Stimulated activated memory B cell treated with anti-CD40 and anti-IgM and Interleukin-4, amounts not matched to agents 10 μg/mL and 1 μg/mL and 100 μg/mL, for 72 hours (primary cell): ENCODE results near the gene RAB3B.

ENCODE experiments used
- ATAC-seq: fragments of 150-1000 bp; cut with Tn5 transposase; 2 replicates; pipeline ENCODE4 v1.10.0; 2021
- H3K27ac Mint-ChIP-seq: one replicate; pipeline ENCODE4 v1.8.0; 2022; ENCODE audit warnings: mild to moderate bottlenecking, mixed read lengths
- H3K27me3 Mint-ChIP-seq: one replicate; pipeline ENCODE4 v1.8.0; 2022; ENCODE audit warnings: mixed read lengths
- H3K36me3 Mint-ChIP-seq: one replicate; pipeline ENCODE4 v1.8.0; 2022; ENCODE audit warnings: mixed read lengths
- H3K4me1 Mint-ChIP-seq: one replicate; pipeline ENCODE4 v1.8.0; 2022; ENCODE audit warnings: mixed read lengths
- H3K4me3 Mint-ChIP-seq: one replicate; pipeline ENCODE4 v1.8.0; 2022; ENCODE audit warnings: mild to moderate bottlenecking, moderate library complexity, mixed read lengths
- H3K9me3 Mint-ChIP-seq: one replicate; pipeline ENCODE4 v1.8.0; 2022; ENCODE audit warnings: mixed read lengths

RAB3B gene

DNA sequence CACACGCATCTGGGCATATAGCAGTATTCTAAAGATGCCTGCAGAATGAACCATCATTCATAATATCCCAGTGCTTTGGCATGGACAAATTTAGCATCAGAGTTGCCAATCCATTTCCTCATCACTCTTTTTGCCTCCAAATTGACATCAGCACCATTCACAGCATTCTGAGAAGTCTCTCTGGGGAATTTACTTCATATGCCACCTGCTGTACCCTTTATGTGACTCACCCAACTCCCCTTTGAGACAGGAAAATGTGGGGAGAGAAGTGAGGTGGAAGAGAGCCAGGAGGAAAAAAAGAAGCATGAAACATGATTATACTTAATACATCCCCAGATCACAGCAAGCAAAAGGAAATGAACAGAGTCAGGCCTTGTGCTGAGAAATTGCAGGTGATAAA is 37.4 kb downstream of the RAB3B start:
- Mint-ChIP-seq H3K27me3 (no peaks in the 10 kb centered on the region), H3K4me3 (peak overlapping the region; percentile 21), H3K9me3 (peaks cover 3% of the 10 kb centered on the region), H3K4me1 (peaks cover 37% of the 10 kb centered on the region), H3K27ac (peak overlapping the region; percentile 65), H3K36me3 (no peaks in the 10 kb centered on the region)
- peak; percentile 64 for ATAC-seq

DNA sequence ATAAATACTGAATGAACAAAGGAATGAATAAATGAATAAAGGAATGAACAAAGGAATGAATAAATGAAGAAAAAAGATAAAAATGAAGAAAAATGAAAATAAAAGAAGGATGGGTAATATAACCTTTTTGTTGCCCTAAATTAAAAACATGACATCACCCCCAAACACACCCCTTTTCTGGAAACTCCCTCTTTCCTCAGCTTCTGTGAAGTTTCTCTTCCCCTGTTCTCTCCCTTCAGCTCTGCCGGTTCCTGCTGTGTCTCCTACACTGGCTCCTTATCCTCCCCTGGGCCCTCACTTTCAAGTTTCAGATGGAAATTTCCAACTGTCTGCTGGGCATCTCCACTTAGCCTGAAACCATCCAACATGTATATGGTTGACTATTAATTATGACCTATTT is 37.9 kb downstream of the RAB3B start:
- H3K27ac Mint-ChIP-seq = peak overlapping the region; percentile 65
- no peaks in the 10 kb centered on the region for H3K36me3 Mint-ChIP-seq
- peaks cover 37% of the 10 kb centered on the region for H3K4me1 Mint-ChIP-seq
- H3K4me3 Mint-ChIP-seq = peak overlapping the region; percentile 21
- peak; percentile 47 for ATAC-seq
- H3K27me3 Mint-ChIP-seq = no peaks in the 10 kb centered on the region
- peaks cover 3% of the 10 kb centered on the region for H3K9me3 Mint-ChIP-seq

DNA sequence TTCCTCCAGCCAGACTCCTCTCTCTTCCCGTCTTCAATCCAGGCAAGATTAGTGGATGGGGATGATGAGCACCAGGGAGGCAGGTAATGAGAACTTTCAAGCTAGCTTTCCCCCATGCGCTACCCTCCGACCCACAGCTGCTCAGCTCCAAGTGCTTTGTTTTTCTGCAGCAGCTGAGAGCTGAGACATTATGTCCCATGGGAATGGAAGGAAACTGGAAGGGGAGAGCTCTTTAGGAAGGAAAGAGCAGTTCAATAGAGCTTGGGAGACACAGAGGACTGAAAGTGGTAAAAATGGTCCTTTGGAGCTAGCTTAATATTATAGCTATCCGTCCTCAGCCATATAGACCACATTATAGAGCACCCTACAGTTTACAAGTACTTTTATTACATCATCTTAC is 39.8 kb downstream of the RAB3B start:
- no peak for ATAC-seq
- no peaks in the 10 kb centered on the region for H3K27me3 Mint-ChIP-seq
- H3K4me3 Mint-ChIP-seq = no peak overlapping the region
- peaks cover 27% of the 10 kb centered on the region for H3K4me1 Mint-ChIP-seq
- H3K9me3 Mint-ChIP-seq = peaks cover 3% of the 10 kb centered on the region
- no peak overlapping the region for H3K27ac Mint-ChIP-seq
- H3K36me3 Mint-ChIP-seq = no peaks in the 10 kb centered on the region

DNA sequence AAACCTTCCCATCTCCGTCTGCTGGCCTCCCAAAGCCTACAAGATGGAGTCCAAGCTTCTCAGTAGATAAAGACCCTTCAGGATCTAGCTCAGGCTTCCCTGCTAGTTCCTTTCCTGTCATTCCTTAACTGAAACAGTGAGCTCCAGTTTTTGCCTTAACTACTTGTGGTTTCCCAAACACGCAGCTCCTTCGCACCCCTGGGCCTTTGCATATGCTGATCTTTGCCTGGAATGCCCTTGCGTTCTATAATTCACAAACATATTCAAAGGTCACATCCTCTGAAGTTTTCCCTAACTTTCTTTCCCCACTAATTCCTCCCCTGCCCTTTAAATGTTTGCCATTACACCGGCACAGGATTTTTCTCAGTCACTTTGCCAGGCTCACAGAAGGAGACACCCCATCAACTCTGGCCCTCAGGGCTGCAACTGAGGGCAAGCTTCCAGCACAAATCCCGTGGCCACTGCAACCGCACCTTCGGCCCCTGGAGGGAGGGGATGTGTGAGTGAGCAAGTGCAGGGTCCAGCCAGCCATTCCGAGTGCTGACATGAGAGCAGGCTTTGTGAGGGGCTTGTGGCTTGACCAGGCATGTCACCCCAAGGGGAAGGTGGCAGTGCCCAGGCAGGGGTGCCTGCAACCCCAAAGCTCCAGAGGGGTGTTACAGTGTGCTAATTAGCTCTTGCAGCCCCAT is 41.3 kb downstream of the RAB3B start:
- H3K27me3 Mint-ChIP-seq = no peaks in the 10 kb centered on the region
- no peak overlapping the region for H3K27ac Mint-ChIP-seq
- ATAC-seq = no peak
- no peak overlapping the region for H3K4me3 Mint-ChIP-seq
- H3K36me3 Mint-ChIP-seq = no peaks in the 10 kb centered on the region
- H3K4me1 Mint-ChIP-seq = peaks cover 18% of the 10 kb centered on the region
- peaks cover 3% of the 10 kb centered on the region for H3K9me3 Mint-ChIP-seq

DNA sequence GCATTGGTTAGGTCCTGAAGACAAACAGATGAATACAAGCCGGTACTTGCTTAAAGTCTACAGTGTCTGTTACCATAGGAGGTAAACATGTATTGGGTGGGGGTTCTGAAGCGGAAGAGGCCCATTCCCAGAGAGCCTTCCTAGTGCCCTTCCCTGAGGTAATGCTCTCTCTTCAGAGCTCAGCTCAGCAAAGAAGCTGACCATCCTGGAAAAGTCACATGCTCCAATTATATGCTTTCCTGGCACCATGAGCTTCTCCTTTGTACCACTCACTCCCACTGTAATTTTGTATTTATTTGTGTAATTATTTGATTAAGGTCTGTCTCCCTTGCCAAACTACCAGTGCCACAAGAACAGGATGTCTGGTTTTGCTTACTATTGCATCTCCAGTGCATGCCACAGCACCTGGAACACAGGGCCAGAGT is 42.0 kb downstream of the RAB3B start:
- H3K27ac Mint-ChIP-seq = no peak overlapping the region
- no peaks in the 10 kb centered on the region for H3K27me3 Mint-ChIP-seq
- H3K4me1 Mint-ChIP-seq = peaks cover 15% of the 10 kb centered on the region
- H3K36me3 Mint-ChIP-seq = no peaks in the 10 kb centered on the region
- peaks cover 3% of the 10 kb centered on the region for H3K9me3 Mint-ChIP-seq
- no peak for ATAC-seq
- H3K4me3 Mint-ChIP-seq = no peak overlapping the region

DNA sequence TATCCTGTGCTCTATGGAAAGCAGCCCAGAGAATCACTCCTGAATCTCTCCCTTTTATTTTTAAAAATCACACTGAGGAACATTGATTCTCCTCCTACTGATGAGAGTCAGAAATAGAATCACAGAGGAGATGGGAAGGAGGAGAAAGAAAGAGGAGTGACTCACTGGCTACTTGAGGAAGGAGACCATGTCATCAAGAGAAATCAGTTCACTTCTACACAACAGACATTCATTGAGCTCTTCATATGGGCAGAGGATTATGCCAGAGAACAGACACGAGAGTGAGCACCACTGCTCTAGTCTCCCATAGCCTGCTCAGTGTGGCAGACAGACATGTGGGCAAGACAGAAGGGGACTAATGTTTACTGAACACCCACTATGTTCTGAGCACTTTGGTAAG is 44.2 kb downstream of the RAB3B start:
- H3K27me3 Mint-ChIP-seq = peaks cover 7% of the 10 kb centered on the region
- ATAC-seq = no peak
- H3K9me3 Mint-ChIP-seq = peaks cover 11% of the 10 kb centered on the region
- no peaks in the 10 kb centered on the region for H3K4me1 Mint-ChIP-seq
- no peak overlapping the region for H3K4me3 Mint-ChIP-seq
- H3K27ac Mint-ChIP-seq = no peak overlapping the region
- H3K36me3 Mint-ChIP-seq = peaks cover 9% of the 10 kb centered on the region

DNA sequence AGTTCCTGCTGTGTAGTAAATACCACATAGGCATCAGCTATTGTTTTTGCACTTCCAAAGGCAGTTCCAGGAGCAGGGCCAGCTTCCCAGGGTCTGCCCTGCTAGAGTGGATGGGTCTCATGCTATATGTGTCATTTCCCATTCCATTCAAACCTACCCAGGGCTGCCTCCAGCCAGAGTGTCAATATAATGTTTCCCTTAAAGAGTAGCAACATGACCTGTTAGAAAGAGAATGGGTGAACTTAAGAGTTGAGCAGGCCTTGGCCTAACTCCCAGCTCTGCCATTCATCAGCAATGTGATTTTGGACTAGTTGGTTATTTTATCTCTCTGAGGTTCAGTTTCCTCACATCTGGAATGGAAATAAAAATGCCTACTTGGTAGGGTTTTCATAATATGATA is 44.9 kb downstream of the RAB3B start:
- H3K9me3 Mint-ChIP-seq = peaks cover 15% of the 10 kb centered on the region

DNA sequence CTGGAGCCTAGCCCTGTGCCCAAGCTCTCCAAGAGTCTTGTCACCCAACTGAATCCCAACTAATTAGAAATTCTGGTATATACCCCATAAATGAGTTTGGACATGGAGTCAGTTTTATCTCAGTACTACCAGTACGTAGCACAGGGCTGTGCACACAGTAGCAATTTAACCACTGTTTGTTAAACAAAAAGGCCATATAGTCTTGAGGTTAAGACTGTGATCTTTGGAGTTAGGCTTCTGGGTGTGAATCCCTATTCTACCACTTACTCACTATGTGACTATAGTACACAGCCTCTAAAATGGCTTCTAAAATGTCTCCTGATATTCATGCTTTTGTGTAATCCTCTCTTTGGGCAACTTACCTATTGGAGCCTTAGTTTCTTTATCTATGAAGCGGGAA is 48.2 kb downstream of the RAB3B start:
- peaks cover 7% of the 10 kb centered on the region for H3K27me3 Mint-ChIP-seq
- H3K4me1 Mint-ChIP-seq = no peaks in the 10 kb centered on the region
- no peak overlapping the region for H3K27ac Mint-ChIP-seq
- peaks cover 15% of the 10 kb centered on the region for H3K9me3 Mint-ChIP-seq
- no peak for ATAC-seq
- peaks cover 17% of the 10 kb centered on the region for H3K36me3 Mint-ChIP-seq
- no peak overlapping the region for H3K4me3 Mint-ChIP-seq

More for the DNA sequence above, 44.9 kb downstream of the RAB3B start:
- ATAC-seq = no peak
- no peaks in the 10 kb centered on the region for H3K4me1 Mint-ChIP-seq
- no peak overlapping the region for H3K27ac Mint-ChIP-seq
- H3K4me3 Mint-ChIP-seq = no peak overlapping the region
- peaks cover 14% of the 10 kb centered on the region for H3K36me3 Mint-ChIP-seq
- peaks cover 7% of the 10 kb centered on the region for H3K27me3 Mint-ChIP-seq

DNA sequence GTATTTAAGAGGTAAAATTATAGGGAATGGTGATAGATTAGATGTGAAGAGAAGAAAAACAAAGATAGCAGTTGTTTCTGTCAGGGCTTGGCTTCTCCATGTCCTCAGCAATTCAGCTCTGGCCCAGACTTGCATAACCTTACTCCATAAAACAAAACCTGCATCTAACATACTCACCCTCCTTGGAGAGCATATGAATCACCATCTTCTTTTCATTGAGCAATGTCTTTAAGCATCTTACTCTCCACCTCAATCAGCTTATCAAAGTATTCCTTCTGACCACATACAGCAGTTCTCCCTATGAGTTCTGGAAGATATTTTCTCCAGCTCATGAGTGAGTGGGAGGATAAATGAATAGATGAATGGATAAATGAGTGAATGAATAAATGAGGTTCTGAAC is 49.0 kb downstream of the RAB3B start:
- H3K36me3 Mint-ChIP-seq = peaks cover 17% of the 10 kb centered on the region
- peaks cover 7% of the 10 kb centered on the region for H3K27me3 Mint-ChIP-seq
- no peaks in the 10 kb centered on the region for H3K4me1 Mint-ChIP-seq
- H3K9me3 Mint-ChIP-seq = peaks cover 15% of the 10 kb centered on the region
- no peak overlapping the region for H3K27ac Mint-ChIP-seq
- ATAC-seq = no peak
- H3K4me3 Mint-ChIP-seq = no peak overlapping the region

DNA sequence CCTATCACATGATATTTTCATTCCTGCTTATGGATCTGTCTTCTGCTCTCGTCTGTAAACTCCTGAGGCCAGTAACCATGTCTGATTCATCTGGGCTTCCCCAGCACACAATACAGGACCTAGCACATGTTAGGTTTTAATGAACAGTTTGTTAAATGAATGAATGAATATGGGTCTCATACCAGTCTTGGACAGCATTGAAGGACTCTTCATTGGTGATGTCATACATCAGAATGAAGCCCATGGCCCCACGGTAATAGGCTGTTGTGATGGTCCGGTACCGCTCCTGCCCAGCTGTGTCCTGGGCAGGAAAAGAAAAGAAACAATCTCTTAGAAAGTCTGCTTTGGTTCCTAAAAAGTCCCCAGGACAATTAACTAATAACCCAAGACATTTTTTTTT is 53.4 kb downstream of the RAB3B start:
- peaks cover 15% of the 10 kb centered on the region for H3K36me3 Mint-ChIP-seq
- no peaks in the 10 kb centered on the region for H3K4me1 Mint-ChIP-seq
- H3K4me3 Mint-ChIP-seq = no peak overlapping the region
- H3K27ac Mint-ChIP-seq = no peak overlapping the region
- no peak for ATAC-seq
- peaks cover 13% of the 10 kb centered on the region for H3K9me3 Mint-ChIP-seq
- H3K27me3 Mint-ChIP-seq = peaks cover 15% of the 10 kb centered on the region

DNA sequence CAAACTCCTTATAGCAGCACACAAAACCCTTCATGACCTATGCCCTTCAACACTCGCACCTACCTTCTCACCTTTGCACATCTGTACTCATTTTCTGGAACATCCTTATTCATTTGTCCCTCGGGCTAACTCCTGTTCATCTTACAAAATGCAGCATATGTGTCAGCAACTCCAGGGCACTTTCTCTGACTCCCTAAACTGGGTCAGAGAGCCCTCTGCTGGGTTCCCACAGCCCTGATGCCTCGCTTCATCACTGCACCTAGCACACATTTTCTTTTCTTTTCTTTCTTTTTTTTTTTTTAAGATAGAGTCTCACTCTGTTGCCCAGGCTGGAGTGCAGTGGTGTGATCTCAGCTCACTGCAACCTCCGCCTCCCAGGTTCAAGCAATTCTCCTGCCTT is 54.0 kb downstream of the RAB3B start:
- H3K4me1 Mint-ChIP-seq = no peaks in the 10 kb centered on the region

DNA sequence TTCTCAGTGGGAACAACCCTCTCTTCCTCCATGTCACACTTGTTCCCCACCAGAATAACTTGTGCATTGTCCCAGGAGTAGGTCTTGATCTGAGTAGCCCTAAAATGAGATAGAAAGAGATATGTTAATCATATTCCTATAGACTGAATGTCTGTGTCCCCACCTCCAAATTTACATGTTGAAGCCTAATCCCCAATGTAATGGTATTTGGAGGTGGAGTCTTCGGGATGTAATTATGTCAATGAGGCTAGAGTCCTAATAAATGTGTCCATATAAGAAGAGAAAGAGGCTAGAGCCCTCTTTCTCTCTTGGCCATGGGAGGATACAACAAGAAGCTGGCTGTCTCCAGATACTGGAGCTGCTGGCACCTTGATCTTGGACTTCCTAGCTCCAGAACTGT is 57.2 kb downstream of the RAB3B start:
- no peaks in the 10 kb centered on the region for H3K36me3 Mint-ChIP-seq
- H3K4me1 Mint-ChIP-seq = no peaks in the 10 kb centered on the region
- H3K9me3 Mint-ChIP-seq = no peaks in the 10 kb centered on the region
- peaks cover 11% of the 10 kb centered on the region for H3K27me3 Mint-ChIP-seq
- H3K27ac Mint-ChIP-seq = no peak overlapping the region
- no peak overlapping the region for H3K4me3 Mint-ChIP-seq
- ATAC-seq = no peak

More for the DNA sequence above, 54.0 kb downstream of the RAB3B start:
- no peak for ATAC-seq
- Mint-ChIP-seq H3K9me3 (peaks cover 10% of the 10 kb centered on the region), H3K36me3 (peaks cover 10% of the 10 kb centered on the region), H3K27ac (no peak overlapping the region), H3K4me3 (no peak overlapping the region), H3K27me3 (peaks cover 11% of the 10 kb centered on the region)

DNA sequence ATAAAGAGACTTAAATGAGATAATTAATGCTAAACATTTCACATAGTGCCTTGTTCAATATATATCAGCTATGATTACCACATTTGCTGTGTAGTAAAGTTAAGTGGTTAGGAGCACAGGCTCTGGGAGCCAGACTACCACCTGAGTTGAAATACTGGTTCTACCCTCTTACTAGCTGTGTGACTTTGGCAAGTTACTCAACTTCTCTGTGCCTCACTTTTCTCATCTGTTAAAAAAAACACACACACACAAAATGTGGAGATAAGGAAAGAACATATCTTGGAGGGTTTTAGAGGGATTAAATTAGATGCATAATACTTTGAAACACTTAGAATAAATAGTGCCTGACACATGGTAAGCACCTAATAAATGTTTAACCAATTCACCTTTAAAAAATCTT is 60.2 kb downstream of the RAB3B start:
- Mint-ChIP-seq H3K9me3 (no peaks in the 10 kb centered on the region), H3K4me1 (no peaks in the 10 kb centered on the region), H3K27ac (no peak overlapping the region), H3K27me3 (peaks cover 3% of the 10 kb centered on the region), H3K4me3 (no peak overlapping the region), H3K36me3 (no peaks in the 10 kb centered on the region)
- no peak for ATAC-seq

DNA sequence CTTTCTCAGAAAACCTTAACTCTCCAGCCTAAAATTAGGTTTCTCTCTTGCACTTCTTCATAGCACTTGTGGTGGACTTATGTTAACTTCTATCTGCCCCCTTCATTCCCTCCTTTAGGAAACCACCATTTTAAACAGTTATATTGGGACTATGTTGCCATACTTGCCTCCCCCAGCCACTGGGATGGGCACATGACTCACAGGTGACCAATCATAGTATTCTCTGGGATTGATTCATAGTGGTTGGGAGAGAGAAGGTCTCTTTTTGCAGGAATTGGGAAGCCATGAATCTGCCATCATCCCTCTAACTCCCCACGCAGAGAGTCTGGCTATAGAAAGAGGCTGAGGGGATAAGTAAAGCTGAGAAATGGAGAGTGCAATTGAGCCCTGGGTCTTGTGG is 61.6 kb downstream of the RAB3B start:
- no peak overlapping the region for H3K4me3 Mint-ChIP-seq
- H3K36me3 Mint-ChIP-seq = no peaks in the 10 kb centered on the region
- no peak for ATAC-seq
- no peaks in the 10 kb centered on the region for H3K9me3 Mint-ChIP-seq
- no peaks in the 10 kb centered on the region for H3K27me3 Mint-ChIP-seq
- no peaks in the 10 kb centered on the region for H3K4me1 Mint-ChIP-seq
- H3K27ac Mint-ChIP-seq = no peak overlapping the region

DNA sequence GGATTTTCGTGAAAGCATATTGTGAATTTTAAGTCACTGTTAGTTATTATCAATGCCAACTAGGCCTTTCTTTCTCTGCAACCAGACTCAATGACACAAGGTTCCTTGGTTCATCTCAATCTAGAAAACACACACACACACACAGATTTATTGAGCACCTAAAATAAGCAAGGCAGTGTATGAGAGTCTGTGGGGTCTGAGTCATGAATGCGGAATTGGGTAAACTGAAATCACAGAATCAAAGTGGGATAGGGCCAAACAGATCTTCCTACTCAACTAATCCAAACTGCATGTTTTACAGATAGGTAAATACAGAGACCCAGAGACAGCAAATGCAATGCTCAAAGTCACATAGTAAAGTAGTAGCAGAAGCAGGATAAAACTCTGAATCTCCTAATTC is 63.5 kb downstream of the RAB3B start:
- no peaks in the 10 kb centered on the region for H3K36me3 Mint-ChIP-seq

DNA sequence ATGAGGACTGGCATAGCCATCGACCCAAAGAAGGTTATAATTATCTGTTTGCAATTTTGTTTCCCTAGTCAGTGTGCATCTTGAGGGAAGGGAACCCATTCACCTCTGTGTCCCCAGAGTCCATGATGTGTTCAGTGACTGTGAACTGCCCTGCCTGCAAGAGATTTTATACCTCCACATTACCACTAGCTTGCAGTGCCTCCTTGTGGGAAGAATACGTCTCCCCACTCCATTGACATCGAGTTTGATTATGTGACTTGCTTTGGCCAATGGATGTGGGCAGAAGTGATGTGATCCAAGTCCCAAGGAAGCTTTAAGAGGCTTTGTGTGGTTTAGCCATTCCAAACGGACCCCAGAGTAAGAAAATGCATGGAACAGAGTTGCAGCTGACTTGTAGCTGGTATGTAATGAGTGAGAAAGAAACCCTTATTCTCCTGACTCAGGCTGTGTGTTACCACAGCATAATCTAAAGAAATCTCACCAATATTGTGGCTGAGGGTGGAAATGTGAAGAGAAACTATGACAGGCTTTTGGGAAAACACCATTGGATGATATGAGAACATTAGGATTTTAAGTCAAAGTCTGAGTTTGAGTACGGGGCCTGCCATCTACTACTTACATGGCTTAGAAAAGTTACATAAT is 64.2 kb downstream of the RAB3B start:
- Mint-ChIP-seq H3K27ac (no peak overlapping the region), H3K36me3 (no peaks in the 10 kb centered on the region), H3K9me3 (no peaks in the 10 kb centered on the region), H3K4me1 (no peaks in the 10 kb centered on the region), H3K4me3 (no peak overlapping the region), H3K27me3 (no peaks in the 10 kb centered on the region)
- ATAC-seq = no peak

More for the DNA sequence above, 63.5 kb downstream of the RAB3B start:
- Mint-ChIP-seq H3K4me3 (no peak overlapping the region), H3K27ac (no peak overlapping the region), H3K27me3 (no peaks in the 10 kb centered on the region), H3K4me1 (no peaks in the 10 kb centered on the region), H3K9me3 (no peaks in the 10 kb centered on the region)
- no peak for ATAC-seq
